ENCODE results near the gene B3GNT9. TPM values are rescaled to one million over a fixed set of nuclear protein-coding genes. Genes with fewer than 3 reads are reported as not detected.

The B3GNT9 gene
- total RNA-seq, 3 donors from 2014 or later: 7.8 to 13.3 (median 11.1) TPM

- DNase-seq (ENCODE audit: low spot score in 2 of 2): peak in 1 of 2 donors; percentile 30
- Histone ChIP-seq H3K4me1 (peaks cover 0 to 5% of the 10 kb centered on the region in 2 donors), H3K9me3 (no peaks in the 10 kb centered on the region), H3K27me3 (no peaks in the 10 kb centered on the region), H3K4me3 (no peak overlapping the region), H3K27ac (no peak overlapping the region), H3K36me3 (peaks cover 4% of the 10 kb centered on the region)
- intact Hi-C loops (cut with DNase I; ENCODE audit: low total_unique reads): loop anchor here (10.0 kb wide), 2 partner anchors 153 to 183 kb away; partner anchors contain the start of gene CES3
- no peak for TF ChIP-seq POLR2A (IDR thresholded peaks at IDR 0.05)
- TF ChIP-seq POLR2AphosphoS5 (IDR thresholded peaks at IDR 0.05): no peak
- no peak for TF ChIP-seq CTCF (IDR thresholded peaks at IDR 0.05)
These were observed 3.2 kb downstream of the B3GNT9 start for GRCh38 chr16:67147437-67148140.

DNA sequence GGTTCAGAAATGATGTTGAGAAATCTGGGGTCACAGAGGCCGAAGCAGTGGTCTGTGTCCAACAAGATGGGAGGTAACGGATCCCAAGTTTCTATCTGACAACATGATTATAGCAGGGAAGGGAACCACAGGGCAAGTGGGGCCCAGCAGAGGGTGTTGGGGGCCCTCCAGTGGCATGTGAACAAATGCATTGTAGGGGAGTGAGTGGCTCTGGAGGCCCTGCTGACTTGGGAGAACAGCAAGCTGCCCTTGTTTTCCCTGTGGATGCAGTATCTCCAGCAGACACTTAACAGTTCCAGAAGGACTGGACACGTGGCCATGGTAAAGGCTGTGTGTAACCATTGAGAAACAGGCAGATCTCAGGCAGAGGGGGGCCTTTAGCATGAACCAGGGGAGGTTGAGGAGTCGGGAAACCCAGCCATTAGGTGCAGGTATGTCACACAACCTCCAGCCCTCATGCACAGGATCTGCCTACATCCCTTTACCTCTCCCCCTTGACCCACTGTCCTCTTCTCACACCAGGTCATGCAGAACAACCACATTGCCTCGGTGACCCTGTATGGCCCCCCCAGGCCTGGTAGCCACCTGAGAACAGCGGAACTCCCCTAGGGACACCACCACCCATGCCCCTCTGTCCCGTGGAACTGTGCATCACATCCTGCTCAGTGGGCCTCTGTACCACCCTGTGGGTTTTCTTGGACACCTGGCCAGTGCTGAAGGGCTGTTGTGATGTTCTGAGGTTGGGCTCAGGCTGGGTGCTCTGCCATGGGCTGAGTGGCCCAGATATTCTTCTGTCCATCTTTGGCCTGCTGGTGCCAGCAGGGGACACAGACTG lies 4.1 kb downstream of the B3GNT9 start:
- Histone ChIP-seq H3K4me3 (no peak overlapping the region), H3K4me1 (peaks cover 0 to 5% of the 10 kb centered on the region in 2 donors), H3K27ac (no peak overlapping the region), H3K9me3 (no peaks in the 10 kb centered on the region), H3K27me3 (no peaks in the 10 kb centered on the region), H3K36me3 (peaks cover 4% of the 10 kb centered on the region)
- intact Hi-C loops (cut with DNase I; ENCODE audit: low total_unique reads): loop anchor here (10.0 kb wide), 2 partner anchors 152 to 182 kb away; partner anchors contain the start of gene CES3
- TF ChIP-seq CTCF (IDR thresholded peaks at IDR 0.05): no peak
- peak in 1 of 2 donors; percentile 17 for DNase-seq (ENCODE audit: low spot score in 2 of 2)

- Histone ChIP-seq H3K27ac (no peak overlapping the region), H3K36me3 (peaks cover 4% of the 10 kb centered on the region), H3K9me3 (no peaks in the 10 kb centered on the region), H3K4me1 (peaks cover 0 to 5% of the 10 kb centered on the region in 2 donors), H3K4me3 (no peak overlapping the region), H3K27me3 (no peaks in the 10 kb centered on the region)
- TF ChIP-seq POLR2AphosphoS5 (IDR thresholded peaks at IDR 0.05) (no peak), POLR2A (IDR thresholded peaks at IDR 0.05) (no peak), CTCF (IDR thresholded peaks at IDR 0.05) (no peak)
- peak in 1 of 2 donors; percentile 19 for DNase-seq (ENCODE audit: low spot score in 2 of 2)
- intact Hi-C loops (cut with DNase I; ENCODE audit: low total_unique reads): loop anchor here (10.0 kb wide), 2 partner anchors 151 to 181 kb away; partner anchors contain the start of gene CES3
These were observed 5.1 kb downstream of the B3GNT9 start for GRCh38 chr16:67145746-67146145.

DNA sequence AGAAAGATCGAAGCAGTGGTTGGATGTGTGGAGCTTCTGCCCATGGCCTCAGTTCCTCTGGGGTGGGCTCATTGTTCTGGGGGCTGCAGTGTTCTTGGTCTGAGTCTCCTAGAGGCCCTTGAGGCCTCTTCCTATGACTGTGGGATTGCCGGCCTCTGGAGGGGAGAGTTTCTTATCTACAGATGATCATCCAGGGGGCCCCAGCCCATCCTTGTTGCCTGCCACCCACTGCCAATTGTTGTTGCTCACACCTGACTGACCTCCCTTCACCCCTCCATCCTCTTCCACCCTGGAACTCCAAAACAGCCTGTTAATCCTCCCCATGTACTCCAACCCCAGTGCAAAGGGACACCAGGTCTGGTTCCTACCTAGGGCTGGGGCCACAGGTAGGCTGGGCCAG lies 5.9 kb downstream of the B3GNT9 start:
- TF ChIP-seq POLR2A (IDR thresholded peaks at IDR 0.05) (no peak), CTCF (IDR thresholded peaks at IDR 0.05) (no peak), POLR2AphosphoS5 (IDR thresholded peaks at IDR 0.05) (no peak)
- Histone ChIP-seq H3K27me3 (no peaks in the 10 kb centered on the region), H3K4me3 (no peak overlapping the region), H3K27ac (no peak overlapping the region), H3K9me3 (no peaks in the 10 kb centered on the region), H3K4me1 (no peaks in the 10 kb centered on the region), H3K36me3 (peaks cover 9% of the 10 kb centered on the region)
- intact Hi-C loops (cut with DNase I; ENCODE audit: low total_unique reads): loop anchor here (10.0 kb wide), 2 partner anchors 150 to 180 kb away; partner anchors contain the start of gene CES3
- DNase-seq (ENCODE audit: low spot score in 2 of 2): peak in 1 of 2 donors; percentile 10

Data from breast epithelium (tissue), 4 donors.